Measurements from ENCODE around the gene RPL37. TPM values are rescaled to one million over a fixed set of nuclear protein-coding genes. Genes with fewer than 3 reads are reported as not detected.
A peak's percentile ranks its signal among the peaks of the same experiment; 100 is the strongest.
"Not testable (repeated sequence)": the region's sequence is repeated elsewhere in the genome, so short reads cannot be mapped to it uniquely, and the experiment has no call there.

The RPL37 gene
- total RNA-seq, 1 donor from 2014 or later, result 721 TPM

DNA sequence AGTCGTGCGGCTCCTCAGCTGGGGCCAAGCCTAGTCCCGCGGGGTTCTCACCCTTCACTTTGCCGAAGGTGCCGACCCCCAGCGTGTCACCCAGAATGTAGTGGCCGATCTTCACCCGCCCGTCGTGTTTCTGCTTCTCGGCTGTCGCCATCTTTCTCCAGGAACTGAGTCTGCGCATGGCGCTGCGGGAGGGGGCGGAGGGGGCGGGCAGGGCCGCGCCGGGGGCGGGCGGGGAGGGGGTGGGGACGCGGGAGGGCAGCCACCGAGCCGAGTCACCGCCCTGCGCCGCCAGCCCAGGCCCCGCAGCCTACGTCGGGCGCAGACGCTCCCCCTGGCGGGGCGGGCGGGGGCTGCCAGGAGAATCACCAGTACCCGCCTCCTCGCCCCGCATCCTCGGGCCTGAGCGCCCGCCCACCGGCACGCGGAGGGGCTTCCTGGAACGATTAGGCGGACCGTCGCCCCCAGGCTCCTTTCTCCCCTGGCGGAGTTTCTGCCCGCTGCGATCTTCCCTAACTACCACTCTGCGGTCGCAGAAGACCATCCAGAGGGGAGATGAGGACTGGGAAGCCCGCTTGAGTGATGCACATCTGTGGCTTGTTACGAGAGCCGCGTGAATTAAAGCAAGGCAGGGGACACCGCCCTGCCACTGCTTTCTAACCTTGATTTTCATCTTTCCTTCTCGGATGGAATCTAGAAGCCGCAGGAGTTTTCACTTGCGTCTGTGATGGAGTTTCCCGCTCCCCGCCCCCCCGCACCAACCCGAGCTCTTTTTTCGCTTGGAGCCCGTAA is 36.8 kb downstream of the RPL37 start, which contains the start of gene PRKAA1:
PRKAA1 (minus strand) TSS at position 363 of the 789 bp plus-strand sequence; CDS start at position 178, 185 bp downstream.
- Mint-ChIP-seq H3K4me3 (ENCODE audit: unreplicated experiment) (peak within 1 kb of the TSS; percentile 90), H3K9me3 (ENCODE audit: low read depth) (no peaks in the 10 kb centered on the region), H3K4me1 (ENCODE audit: low read depth) (peaks cover 35% of the 10 kb centered on the region), H3K36me3 (ENCODE audit: low read depth) (no peaks in the 10 kb centered on the region), H3K27me3 (ENCODE audit: low read depth) (no peaks in the 10 kb centered on the region), H3K27ac (ENCODE audit: unreplicated experiment) (peak within 1 kb of the TSS; percentile 94)
- TF ChIP-seq, protein P1, sequence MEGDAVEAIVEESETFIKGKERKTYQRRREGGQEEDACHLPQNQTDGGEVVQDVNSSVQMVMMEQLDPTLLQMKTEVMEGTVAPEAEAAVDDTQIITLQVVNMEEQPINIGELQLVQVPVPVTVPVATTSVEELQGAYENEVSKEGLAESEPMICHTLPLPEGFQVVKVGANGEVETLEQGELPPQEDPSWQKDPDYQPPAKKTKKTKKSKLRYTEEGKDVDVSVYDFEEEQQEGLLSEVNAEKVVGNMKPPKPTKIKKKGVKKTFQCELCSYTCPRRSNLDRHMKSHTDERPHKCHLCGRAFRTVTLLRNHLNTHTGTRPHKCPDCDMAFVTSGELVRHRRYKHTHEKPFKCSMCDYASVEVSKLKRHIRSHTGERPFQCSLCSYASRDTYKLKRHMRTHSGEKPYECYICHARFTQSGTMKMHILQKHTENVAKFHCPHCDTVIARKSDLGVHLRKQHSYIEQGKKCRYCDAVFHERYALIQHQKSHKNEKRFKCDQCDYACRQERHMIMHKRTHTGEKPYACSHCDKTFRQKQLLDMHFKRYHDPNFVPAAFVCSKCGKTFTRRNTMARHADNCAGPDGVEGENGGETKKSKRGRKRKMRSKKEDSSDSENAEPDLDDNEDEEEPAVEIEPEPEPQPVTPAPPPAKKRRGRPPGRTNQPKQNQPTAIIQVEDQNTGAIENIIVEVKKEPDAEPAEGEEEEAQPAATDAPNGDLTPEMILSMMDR (IDR thresholded peaks at IDR 0.05), result peak; percentile 84
- peak; percentile 94 for DNase-seq (ENCODE audit: low spot score)

DNA sequence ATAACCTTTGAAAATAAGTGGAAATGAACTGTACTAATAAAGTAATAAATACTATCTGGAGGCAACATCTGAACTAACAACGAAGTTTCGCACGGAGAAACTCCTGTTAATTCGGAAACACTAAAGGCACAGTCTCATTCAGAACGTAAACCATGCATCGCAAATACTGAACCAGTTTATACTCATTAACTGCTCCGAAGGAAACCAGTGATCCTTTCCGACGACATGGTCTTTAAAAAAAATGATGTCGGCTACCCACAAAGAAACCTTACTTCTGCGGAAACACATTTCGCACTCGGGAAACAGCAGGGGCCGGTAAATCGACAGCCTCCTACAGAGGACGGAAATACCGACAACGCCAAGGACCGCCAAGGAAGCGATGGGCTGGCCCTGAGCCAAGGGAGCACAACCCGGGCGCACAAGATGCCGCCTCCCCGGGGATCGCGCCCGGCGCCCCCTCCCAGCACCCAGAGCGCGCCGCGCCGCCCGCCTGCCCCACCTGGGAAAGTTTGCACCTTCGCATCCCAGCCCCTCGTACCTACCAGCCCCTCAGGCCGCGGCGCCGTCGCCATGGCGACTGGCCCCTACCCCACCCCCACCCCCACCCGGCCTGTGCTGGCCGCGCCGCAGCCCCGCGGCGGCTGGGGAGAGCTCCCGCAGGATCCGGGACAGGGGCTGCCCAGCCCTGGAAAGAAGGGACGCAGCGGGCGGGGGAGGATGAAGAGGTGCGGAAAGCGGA is 37.6 kb downstream of the RPL37 start:
- peak overlapping the region; percentile 90 for H3K4me3 Mint-ChIP-seq (ENCODE audit: unreplicated experiment)
- DNase-seq (ENCODE audit: low spot score), result no peak
- no peaks in the 10 kb centered on the region for H3K36me3 Mint-ChIP-seq (ENCODE audit: low read depth)
- no peaks in the 10 kb centered on the region for H3K9me3 Mint-ChIP-seq (ENCODE audit: low read depth)
- peaks cover 38% of the 10 kb centered on the region for H3K4me1 Mint-ChIP-seq (ENCODE audit: low read depth)
- TF ChIP-seq, protein P1 (IDR thresholded peaks at IDR 0.05), result no peak
- no peaks in the 10 kb centered on the region for H3K27me3 Mint-ChIP-seq (ENCODE audit: low read depth)
- H3K27ac Mint-ChIP-seq (ENCODE audit: unreplicated experiment), result peak overlapping the region; percentile 94

DNA sequence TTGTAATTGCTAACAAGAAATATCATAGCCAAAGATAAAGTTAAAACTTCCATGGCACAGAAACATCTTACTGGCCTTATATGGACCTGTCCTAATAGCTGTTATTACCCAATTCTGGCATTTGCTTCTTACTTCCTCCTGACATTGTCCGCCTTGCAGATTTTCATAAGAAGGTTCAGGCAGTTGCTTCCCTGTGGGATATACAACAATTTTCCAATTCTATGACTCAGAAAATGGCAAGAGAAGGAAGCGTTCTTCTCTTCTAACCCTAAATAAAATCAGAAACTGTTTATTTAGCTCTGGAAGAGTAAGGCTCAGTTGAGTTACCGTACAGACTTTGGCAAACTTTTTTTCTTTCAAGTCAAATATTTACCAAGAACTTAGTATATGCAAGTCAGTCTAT is 38.5 kb downstream of the RPL37 start:
- no peaks in the 10 kb centered on the region for H3K9me3 Mint-ChIP-seq (ENCODE audit: low read depth)
- no peak for DNase-seq (ENCODE audit: low spot score)
- TF ChIP-seq, protein P1 (IDR thresholded peaks at IDR 0.05), result no peak
- H3K4me3 Mint-ChIP-seq (ENCODE audit: unreplicated experiment), result peak overlapping the region; percentile 90
- no peaks in the 10 kb centered on the region for H3K27me3 Mint-ChIP-seq (ENCODE audit: low read depth)
- no peaks in the 10 kb centered on the region for H3K36me3 Mint-ChIP-seq (ENCODE audit: low read depth)
- peaks cover 46% of the 10 kb centered on the region for H3K4me1 Mint-ChIP-seq (ENCODE audit: low read depth)
- peak overlapping the region; percentile 94 for H3K27ac Mint-ChIP-seq (ENCODE audit: unreplicated experiment)

- not testable (repeated sequence) for H3K27ac Mint-ChIP-seq (ENCODE audit: unreplicated experiment); H3K27me3 Mint-ChIP-seq (ENCODE audit: low read depth); H3K9me3 Mint-ChIP-seq (ENCODE audit: low read depth); DNase-seq (ENCODE audit: low spot score); H3K36me3 Mint-ChIP-seq (ENCODE audit: low read depth); H3K4me3 Mint-ChIP-seq (ENCODE audit: unreplicated experiment)
- H3K4me1 Mint-ChIP-seq (ENCODE audit: low read depth), result peaks cover 53% of the 10 kb centered on the region
These were observed 40.1 kb downstream of the RPL37 start for GRCh38 chr5:40794877-40795276.

- DNase-seq (ENCODE audit: low spot score); H3K36me3 Mint-ChIP-seq (ENCODE audit: low read depth); H3K4me3 Mint-ChIP-seq (ENCODE audit: unreplicated experiment); H3K9me3 Mint-ChIP-seq (ENCODE audit: low read depth); H3K27me3 Mint-ChIP-seq (ENCODE audit: low read depth); H3K27ac Mint-ChIP-seq (ENCODE audit: unreplicated experiment): not testable (repeated sequence)
- peaks cover 51% of the 10 kb centered on the region for H3K4me1 Mint-ChIP-seq (ENCODE audit: low read depth)
These were observed 40.7 kb downstream of the RPL37 start for GRCh38 chr5:40794340-40794739.

DNA sequence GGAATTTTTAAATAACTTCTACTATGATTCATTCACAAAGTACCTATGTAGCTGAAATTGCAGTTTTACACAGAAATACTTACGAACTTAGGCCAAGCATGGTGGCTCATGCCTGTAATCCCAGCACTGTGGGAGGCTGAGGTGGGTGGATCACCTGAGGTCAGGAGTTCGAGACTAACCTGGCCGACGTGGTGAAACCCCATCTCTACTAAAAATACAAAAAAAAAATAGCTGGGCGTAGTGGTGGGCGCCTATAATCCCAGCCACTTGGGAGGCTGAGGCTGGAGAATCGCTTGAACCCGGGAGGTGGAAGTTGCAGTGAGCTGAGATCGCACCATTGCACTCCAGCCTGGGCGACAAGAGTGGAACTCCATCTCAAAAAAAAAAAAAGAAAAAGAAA is 42.3 kb downstream of the RPL37 start:
- H3K36me3 Mint-ChIP-seq (ENCODE audit: low read depth); H3K4me3 Mint-ChIP-seq (ENCODE audit: unreplicated experiment); H3K27ac Mint-ChIP-seq (ENCODE audit: unreplicated experiment); H3K27me3 Mint-ChIP-seq (ENCODE audit: low read depth); H3K9me3 Mint-ChIP-seq (ENCODE audit: low read depth); DNase-seq (ENCODE audit: low spot score): not testable (repeated sequence)
- peaks cover 47% of the 10 kb centered on the region for H3K4me1 Mint-ChIP-seq (ENCODE audit: low read depth)
